Stimulated activated CD8-positive, alpha-beta memory T cell treated with anti-CD3 and anti-CD28 coated beads, Interleukin-4, amount 100 ng/mL, for 24 hours (primary cell): ENCODE measurements around the gene BLOC1S5.
A peak's percentile ranks its signal among the peaks of the same experiment; 100 is the strongest.

Experiments used
- DNase-seq: peaks from one replicate; pipeline ENCODE4 v3.0.0-alpha.2; 2020; ENCODE audit warnings: low read depth

BLOC1S5 gene

GRCh38 chr6:8063761-8064637, at the start of gene BLOC1S5:
TSS of gene BLOC1S5 (minus strand) at chr6:8064389. CDS start at chr6:8064376, 13 bp downstream.
- DNase-seq, result peak; percentile 98

- DNase-seq, result no peak
These were observed 49.0 kb upstream of the BLOC1S5 start for GRCh38 chr6:8113131-8113654.

GRCh38 chr6:8110725-8111124, 46.5 kb upstream of the BLOC1S5 start:
- DNase-seq, result no peak

GRCh38 chr6:8110117-8110721, 46.0 kb upstream of the BLOC1S5 start:
- no peak for DNase-seq

- no peak for DNase-seq
These were observed 44.8 kb upstream of the BLOC1S5 start for GRCh38 chr6:8108759-8109539.

- DNase-seq, result no peak
These were observed 44.0 kb upstream of the BLOC1S5 start for GRCh38 chr6:8108031-8108660.

- DNase-seq, result no peak
These were observed 41.6 kb upstream of the BLOC1S5 start for GRCh38 chr6:8105791-8106190.

GRCh38 chr6:8103726-8104125, 39.5 kb upstream of the BLOC1S5 start:
- DNase-seq, result no peak

GRCh38 chr6:8102122-8102958, 38.2 kb upstream of the BLOC1S5 start, which contains the start of gene EEF1E1:
TSS of gene EEF1E1 (minus strand) at chr6:8102548. CDS start at chr6:8102521, 27 bp downstream.
- DNase-seq, result peak; percentile 97

GRCh38 chr6:8100159-8100854, 36.1 kb upstream of the BLOC1S5 start:
- no peak for DNase-seq

GRCh38 chr6:8090650-8091049, 26.5 kb upstream of the BLOC1S5 start:
- DNase-seq, result no peak

- no peak for DNase-seq
These were observed 24.7 kb upstream of the BLOC1S5 start for GRCh38 chr6:8088886-8089285.

- DNase-seq, result no peak
These were observed 23.9 kb upstream of the BLOC1S5 start for GRCh38 chr6:8087870-8088754.

- DNase-seq, result no peak
These were observed 22.6 kb upstream of the BLOC1S5 start for GRCh38 chr6:8086755-8087306.

- DNase-seq, result no peak
These were observed 20.9 kb upstream of the BLOC1S5 start for GRCh38 chr6:8085053-8085511.

GRCh38 chr6:8084586-8084985, 20.4 kb upstream of the BLOC1S5 start:
- DNase-seq, result no peak

- DNase-seq, result no peak
These were observed 19.0 kb upstream of the BLOC1S5 start for GRCh38 chr6:8082954-8083858.

GRCh38 chr6:8082572-8082953, 18.4 kb upstream of the BLOC1S5 start:
- no peak for DNase-seq
